Neural cell (in vitro differentiated cells): ENCODE data around the gene DNAJB6. TPM values are rescaled to one million over a fixed set of nuclear protein-coding genes. Genes with fewer than 3 reads are reported as not detected.

Source experiments
- H2AFZ ChIP-seq: fragments of 200-600, 300-800 bp; sonication (generic), shearing (Covaris generic); 2 replicates; pipeline ENCODE4 v1.6.0; 2014; ENCODE audit warnings: low read depth, mild to moderate bottlenecking, antibody characterized with exemption, low read length, moderate library complexity
- H3F3A ChIP-seq: fragments of 200-600 bp; shearing (Covaris generic); 2 replicates; pipeline ENCODE4 v1.6.1; 2016; ENCODE audit warnings: mild to moderate bottlenecking, moderate library complexity, mixed read lengths, antibody characterized with exemption, low read length; ENCODE audit not compliant: insufficient read depth, poor library complexity, severe bottlenecking
- H3K27ac ChIP-seq: fragments of 200-600, 300-800 bp; sonication (generic), shearing (Covaris generic); 2 replicates; pipeline ENCODE4 v1.5.1; 2014; ENCODE audit warnings: mild to moderate bottlenecking, low read length, moderate library complexity
- H3K27me3 ChIP-seq: fragments of 300-800, 200-600 bp; sonication (generic), shearing (Covaris generic); 2 replicates; pipeline ENCODE4 v1.6.0; 2014; ENCODE audit warnings: mild to moderate bottlenecking, low read depth, low read length, moderate library complexity; ENCODE audit not compliant: insufficient read depth
- H3K36me3 ChIP-seq: fragments of 300-800, 200-600 bp; sonication (generic), shearing (Covaris generic); 2 replicates; pipeline ENCODE4 v1.5.1; 2014; ENCODE audit warnings: mild to moderate bottlenecking, antibody characterized with exemption, low read length, moderate library complexity; ENCODE audit not compliant: insufficient read depth
- H3K4me2 ChIP-seq: fragments of 300-800, 200-600 bp; sonication (generic), shearing (Covaris generic); 2 replicates; pipeline ENCODE4 v1.6.0; 2014; ENCODE audit warnings: mild to moderate bottlenecking, low read length
- H3K4me3 ChIP-seq: fragments of 300-800, 200-600 bp; sonication (generic), shearing (Covaris generic); 2 replicates; pipeline ENCODE4 v1.5.1; 2014; ENCODE audit warnings: mild to moderate bottlenecking, low read length, moderate library complexity
- H3K79me2 ChIP-seq: fragments of 200-600 bp; shearing (Covaris generic); replicated peaks from 2 replicates; pipeline ENCODE4 v1.6.0; 2014; ENCODE audit warnings: mild to moderate bottlenecking, low read length, moderate library complexity; ENCODE audit not compliant: insufficient read depth
- H3K9ac ChIP-seq: fragments of 300-800, 200-600 bp; sonication (generic), shearing (Covaris generic); 2 replicates; pipeline ENCODE4 v1.6.1; 2016; ENCODE audit warnings: mild to moderate bottlenecking, low read length, mixed read lengths
- H3K9me2 ChIP-seq: fragments of 200-600 bp; shearing (Covaris generic); 2 replicates; pipeline ENCODE4 v1.6.1; 2016; ENCODE audit warnings: mild to moderate bottlenecking, low read length, mixed read lengths; ENCODE audit not compliant: insufficient read depth
- H3K9me3 ChIP-seq: fragments of 200-600, 300-800 bp; sonication (generic), shearing (Covaris generic); 2 replicates; pipeline ENCODE4 v1.6.1; 2016; ENCODE audit warnings: mild to moderate bottlenecking, mixed run types, low read length, moderate library complexity, mixed read lengths
- H4K20me1 ChIP-seq: fragments of 200-600 bp; shearing (Covaris generic); 2 replicates; pipeline ENCODE4 v1.6.1; 2016; ENCODE audit warnings: mild to moderate bottlenecking, mixed run types; ENCODE audit not compliant: insufficient read depth
- CTCF ChIP-seq: fragments of 450-650 bp; IDR thresholded peaks from 2 replicates; pipeline ENCODE4 v1.5.1; 2014; ENCODE audit warnings: antibody characterized with exemption, mild to moderate bottlenecking, moderate library complexity; ENCODE audit not compliant: poor library complexity, severe bottlenecking
- EP300 ChIP-seq: fragments of 450-650 bp; conservative IDR thresholded peaks from 2 replicates; pipeline ENCODE4 v1.6.1; 2014; ENCODE audit warnings: antibody characterized with exemption, mild to moderate bottlenecking, moderate library complexity; ENCODE audit not compliant: poor library complexity, severe bottlenecking
- EZH2 ChIP-seq: fragments of 200-600, 300-800 bp; shearing (Covaris generic), sonication (generic); IDR thresholded peaks from 2 replicates; pipeline ENCODE4 v1.6.1; 2014; ENCODE audit warnings: antibody characterized with exemption, low read length, borderline replicate concordance, mild to moderate bottlenecking; ENCODE audit not compliant: insufficient read depth, poor library complexity, severe bottlenecking
- MXI1 ChIP-seq: fragments of 450-650 bp; conservative IDR thresholded peaks from 2 replicates; pipeline ENCODE4 v1.6.1; 2014; ENCODE audit warnings: antibody characterized with exemption, mild to moderate bottlenecking; ENCODE audit not compliant: poor library complexity, severe bottlenecking
- POLR2AphosphoS5 ChIP-seq: IDR thresholded peaks from 2 replicates; pipeline ENCODE4 v1.6.1; 2012
- RAD21 ChIP-seq: fragments of 450-650 bp; conservative IDR thresholded peaks from 2 replicates; pipeline ENCODE4 v1.6.1; 2014; ENCODE audit warnings: antibody characterized with exemption, mild to moderate bottlenecking, moderate library complexity
- REST ChIP-seq: IDR thresholded peaks from 2 replicates; pipeline ENCODE4 v1.6.1; 2012; ENCODE audit warnings: borderline replicate concordance
- SMC3 ChIP-seq: fragments of 450-650 bp; conservative IDR thresholded peaks from 2 replicates; pipeline ENCODE4 v1.6.1; 2014; ENCODE audit warnings: antibody characterized with exemption, mild to moderate bottlenecking, moderate library complexity; ENCODE audit not compliant: poor library complexity
- TAF1 ChIP-seq: IDR thresholded peaks from 2 replicates; pipeline ENCODE4 v1.6.1; 2012; ENCODE audit warnings: low read depth
- polyA plus RNA-seq: library from polyadenylated mRNA; depleted of rRNA; stranded (reverse); fragments of >200 nt; gene quantifications from 2 replicates; pipeline ENCODE4 v1.2.3, GENCODE V29; 2014

The DNAJB6 gene
- polyA plus RNA-seq, 1 donor from 2014 or later = 427 TPM

GRCh38 chr7:157372300-157373232 lies 35.8 kb downstream of the DNAJB6 start:
- Histone ChIP-seq H3K27ac (no peak overlapping the region), H3K9me3 (no peaks in the 10 kb centered on the region), H3K79me2 (peaks cover 19% of the 10 kb centered on the region), H3K4me2 (no peak overlapping the region), H2AFZ (no peak overlapping the region), H3F3A (no peaks in the 10 kb centered on the region), H3K36me3 (no peaks in the 10 kb centered on the region), H3K27me3 (no peaks in the 10 kb centered on the region), H3K9me2 (no peaks in the 10 kb centered on the region), H3K9ac (no peak overlapping the region), H3K4me3 (no peak overlapping the region), H4K20me1 (no peaks in the 10 kb centered on the region)
- TF ChIP-seq EZH2 (no peak), MXI1 (no peak), REST (no peak), CTCF (no peak), POLR2AphosphoS5 (no peak), SMC3 (no peak), TAF1 (no peak), RAD21 (no peak), EP300 (no peak)

GRCh38 chr7:157373493-157373892 lies 36.7 kb downstream of the DNAJB6 start:
- Histone ChIP-seq H3F3A (no peaks in the 10 kb centered on the region), H3K79me2 (peaks cover 29% of the 10 kb centered on the region), H3K9me2 (no peaks in the 10 kb centered on the region), H3K4me2 (no peak overlapping the region), H4K20me1 (no peaks in the 10 kb centered on the region), H3K27me3 (no peaks in the 10 kb centered on the region), H3K27ac (no peak overlapping the region), H3K4me3 (no peak overlapping the region), H3K36me3 (no peaks in the 10 kb centered on the region), H2AFZ (no peak overlapping the region), H3K9me3 (no peaks in the 10 kb centered on the region), H3K9ac (no peak overlapping the region)
- TF ChIP-seq MXI1 (no peak), REST (no peak), SMC3 (no peak), POLR2AphosphoS5 (no peak), CTCF (no peak), EP300 (no peak), TAF1 (no peak), EZH2 (no peak), RAD21 (no peak)
